HG02943 (cell line): ENCODE data around the gene KRT4.
"Not testable (repeated sequence)": the region's sequence is repeated elsewhere in the genome, so short reads cannot be mapped to it uniquely, and the experiment has no call there.

Experiments
- ATAC-seq: cut with Tn5 transposase; IDR thresholded peaks from one replicate; pipeline ENCODE4 v1.9.1; 2021; ENCODE audit warnings: mild to moderate bottlenecking, low read depth, moderate library complexity; ENCODE audit not compliant: unreplicated experiment

KRT4 gene

DNA sequence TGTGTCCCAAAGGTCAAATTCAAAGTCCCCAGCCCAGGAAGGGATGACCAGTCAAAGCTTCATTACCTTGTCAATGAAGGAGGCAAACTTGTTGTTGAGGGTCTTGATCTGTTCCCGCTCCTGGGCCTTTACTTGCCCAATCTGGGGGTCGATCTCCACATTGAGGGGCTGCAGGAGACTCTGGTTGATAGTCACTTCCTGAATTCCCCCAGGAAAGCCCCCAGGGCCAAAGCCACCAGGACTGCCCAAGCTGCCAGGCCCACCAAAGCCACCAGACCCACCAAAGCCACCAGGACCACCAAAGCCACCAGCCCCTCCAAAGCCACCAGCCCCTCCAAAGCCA lies 18.6 kb downstream of the KRT4 start:
- not testable (repeated sequence) for ATAC-seq

GRCh38 chr12:52794479-52795331 lies 19.2 kb downstream of the KRT4 start:
- no peak for ATAC-seq

DNA sequence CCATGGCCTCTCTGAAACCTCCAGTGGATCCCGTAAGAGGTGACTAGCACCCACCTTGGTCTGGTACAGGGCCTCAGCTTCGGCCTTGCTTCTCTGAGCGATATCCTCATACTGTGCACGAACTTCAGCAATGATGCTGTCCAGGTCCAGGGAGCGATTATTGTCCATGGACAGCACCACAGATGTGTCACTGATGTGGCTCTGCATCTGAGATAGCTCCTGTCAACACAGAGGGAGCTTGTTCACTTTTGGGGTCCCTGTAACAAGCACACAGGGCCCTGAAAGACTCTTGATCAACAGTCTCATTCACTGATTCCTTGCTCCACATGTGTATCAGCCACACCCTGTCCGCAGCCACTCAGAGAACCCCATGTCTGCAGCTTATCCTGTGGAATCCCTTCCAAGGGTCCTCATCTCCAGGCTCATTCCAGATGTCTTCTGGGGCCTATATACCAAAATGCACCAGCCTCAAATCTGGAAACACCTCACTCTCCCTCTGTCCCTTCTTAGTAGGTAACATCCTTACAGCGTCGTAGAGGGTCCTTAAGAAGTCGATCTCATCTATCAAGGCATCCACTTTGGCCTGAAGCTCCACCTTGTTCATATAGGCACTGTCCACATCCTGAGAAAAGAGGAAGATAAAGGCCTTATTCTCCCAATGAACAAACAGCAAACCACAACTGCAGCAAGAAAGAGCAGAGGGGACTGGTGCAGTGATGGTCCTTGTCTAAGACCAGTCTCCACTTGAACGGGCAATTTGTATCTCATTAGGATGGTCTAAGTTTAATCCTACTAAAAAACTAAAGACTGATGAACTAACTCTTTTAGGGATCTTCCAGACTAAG lies 21.5 kb downstream of the KRT4 start:
- ATAC-seq, result no peak

DNA sequence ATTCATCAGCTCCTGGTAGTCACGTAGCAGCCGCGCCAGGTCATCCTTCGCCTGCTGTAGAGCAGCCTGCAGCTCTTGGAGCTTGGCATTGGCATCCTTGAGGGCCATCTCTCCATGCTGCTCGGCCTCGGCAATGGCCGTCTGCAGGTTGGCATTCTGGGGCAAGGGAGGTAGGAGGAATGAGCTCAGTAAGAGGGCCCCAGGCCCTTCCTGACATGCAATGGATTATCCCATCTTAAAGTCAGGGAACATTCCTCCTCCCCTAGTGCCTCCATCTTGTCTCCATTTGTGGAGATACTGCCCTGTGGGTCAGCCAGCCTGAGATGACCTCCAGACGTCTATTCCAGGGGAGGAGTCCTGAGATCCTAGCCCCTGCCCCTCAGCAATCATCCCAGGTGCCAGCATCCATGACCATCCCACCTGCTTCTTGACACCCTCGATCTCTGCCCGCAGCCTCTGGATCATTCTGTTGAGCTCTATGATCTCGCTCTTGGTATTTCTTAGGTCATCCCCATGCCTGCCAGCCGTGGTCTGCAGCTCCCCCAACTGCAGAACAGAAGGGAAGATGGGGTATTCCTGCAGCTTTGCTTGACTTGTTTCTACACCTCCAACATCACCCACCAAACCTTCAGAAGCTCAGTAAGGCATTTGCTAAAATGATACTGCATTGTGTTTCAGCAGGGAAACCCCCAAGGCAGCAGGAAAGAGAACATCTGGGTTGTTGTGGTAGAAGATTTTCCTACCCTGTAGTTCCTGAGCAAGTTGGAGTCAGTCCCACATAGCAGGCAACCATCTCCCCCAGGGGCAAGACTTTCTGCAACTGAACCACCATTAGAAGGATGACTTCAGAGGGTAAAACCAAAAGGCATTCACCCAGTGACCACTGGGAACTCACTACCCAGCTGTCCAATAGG lies 22.4 kb downstream of the KRT4 start:
- no peak for ATAC-seq

DNA sequence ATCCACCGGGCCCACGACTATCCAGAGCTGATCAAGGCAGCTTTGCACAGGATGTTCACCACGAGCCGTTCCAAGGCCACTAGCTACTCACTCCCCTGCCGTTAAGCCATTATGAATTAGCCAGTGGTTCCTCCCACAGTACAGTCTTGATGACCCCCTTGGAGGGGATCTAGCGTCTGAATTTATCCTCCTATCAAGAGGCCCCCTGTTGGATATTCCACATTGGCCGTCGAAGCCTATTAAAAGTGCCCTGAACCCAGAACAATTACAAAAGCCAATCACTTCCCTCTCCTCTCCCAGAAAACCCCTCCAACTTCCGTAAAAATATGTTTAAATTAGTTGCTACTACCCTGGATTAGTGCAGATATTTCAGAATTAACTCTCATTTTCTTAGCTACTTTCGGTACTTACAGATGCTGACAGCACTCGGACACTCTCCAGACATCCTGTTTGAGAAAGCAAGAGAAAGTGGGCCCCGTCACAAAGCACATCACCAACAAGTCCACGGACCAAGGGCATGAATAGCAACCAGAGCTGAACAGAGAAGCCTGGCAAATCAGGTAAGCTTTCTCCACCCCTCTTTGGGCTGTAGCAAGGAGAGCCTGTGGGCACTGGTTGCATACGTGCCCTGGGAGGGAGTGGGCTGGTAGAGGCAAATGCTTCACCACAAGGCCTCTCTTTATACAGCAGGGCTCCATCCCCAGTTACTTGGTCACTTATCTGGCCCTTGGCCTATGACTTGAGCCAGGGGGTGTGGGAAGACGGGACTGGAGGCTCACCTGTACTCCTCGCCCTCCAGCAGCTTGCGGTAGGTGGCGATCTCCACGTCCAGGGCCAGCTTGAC lies 23.3 kb downstream of the KRT4 start:
- no peak for ATAC-seq

- ATAC-seq, result no peak
These were observed 24.1 kb downstream of the KRT4 start for GRCh38 chr12:52789637-52790426.

- no peak for ATAC-seq
These were observed 24.9 kb downstream of the KRT4 start for GRCh38 chr12:52788876-52789636.

DNA sequence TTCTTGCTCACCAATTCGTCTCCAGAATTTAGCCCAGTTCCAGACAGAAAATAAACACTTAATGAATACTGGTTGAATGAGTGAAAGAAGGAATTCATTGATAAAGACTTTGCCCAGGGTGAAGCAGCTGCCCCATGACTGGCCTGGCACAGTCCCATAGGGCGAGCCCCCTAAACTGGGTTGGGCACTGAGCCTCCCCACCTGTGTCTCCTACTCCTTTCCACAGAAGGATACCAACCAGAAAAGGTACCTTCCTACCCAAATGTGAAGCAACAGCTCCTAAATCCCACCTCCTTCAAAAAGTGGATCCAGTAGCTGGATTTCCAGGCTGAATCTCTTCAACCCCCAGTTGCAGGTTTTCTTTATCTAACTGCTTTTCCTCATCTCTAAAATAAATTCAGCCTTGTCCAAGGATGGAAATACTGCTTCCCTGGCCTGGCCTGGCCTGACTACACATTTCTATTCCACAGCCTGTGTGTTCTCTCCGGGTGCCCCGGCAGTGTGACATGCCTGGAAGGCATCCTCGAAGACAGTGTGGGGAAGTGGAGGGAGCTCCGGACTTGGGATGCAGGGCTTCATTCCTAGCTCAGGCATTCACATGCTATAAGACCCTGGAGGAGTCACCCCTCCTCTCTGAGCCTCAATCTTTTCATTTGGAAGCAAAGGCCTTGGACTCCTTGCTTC lies 25.6 kb downstream of the KRT4 start:
- ATAC-seq, result no peak

DNA sequence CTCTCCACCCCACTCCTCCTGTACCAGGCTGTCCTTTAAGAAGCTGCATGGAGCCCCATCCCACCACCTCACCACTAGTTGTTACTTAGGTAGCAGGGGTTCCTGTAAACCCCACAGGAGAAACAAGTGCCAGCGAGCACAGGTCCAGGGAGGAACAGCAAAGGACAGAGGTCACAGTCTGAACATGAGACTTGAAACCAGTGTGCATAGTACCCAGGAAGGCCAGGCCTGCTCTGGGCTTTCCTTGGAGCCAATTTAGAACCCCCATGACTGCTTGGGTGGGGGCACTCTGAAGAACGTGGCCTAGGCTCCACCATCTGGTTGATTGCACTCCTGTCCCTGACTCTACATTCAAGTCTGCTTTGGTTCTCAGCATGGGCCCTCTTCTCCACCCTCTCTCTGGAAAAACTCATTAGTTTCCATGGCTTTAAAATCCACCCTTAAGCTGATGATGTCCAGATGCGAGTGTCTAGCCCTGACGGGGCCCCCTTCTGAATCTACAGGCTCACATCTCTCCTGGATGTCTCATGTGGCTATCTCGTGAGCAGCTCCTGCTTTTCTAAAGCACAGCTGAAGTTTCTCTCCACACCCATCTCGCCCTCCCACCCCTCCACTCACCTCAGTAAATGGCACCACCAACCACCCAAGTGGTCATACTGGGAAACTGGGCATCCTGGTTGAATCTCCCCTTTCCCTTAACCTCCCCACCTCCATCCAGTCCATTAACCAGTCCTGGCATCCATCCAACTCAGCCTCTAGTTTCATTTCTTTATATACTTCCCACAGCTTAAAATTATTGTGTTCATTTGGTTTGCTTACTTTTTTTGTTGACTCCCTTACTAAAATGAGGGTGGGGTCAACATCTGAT lies 26.4 kb downstream of the KRT4 start:
- ATAC-seq, result no peak

- no peak for ATAC-seq
These were observed 29.0 kb downstream of the KRT4 start for GRCh38 chr12:52784909-52785308.

GRCh38 chr12:52783563-52784316 lies 30.2 kb downstream of the KRT4 start:
- no peak for ATAC-seq

GRCh38 chr12:52782502-52782901 lies 31.4 kb downstream of the KRT4 start:
- ATAC-seq, result no peak

- no peak for ATAC-seq
These were observed 32.4 kb downstream of the KRT4 start for GRCh38 chr12:52781399-52782082.

DNA sequence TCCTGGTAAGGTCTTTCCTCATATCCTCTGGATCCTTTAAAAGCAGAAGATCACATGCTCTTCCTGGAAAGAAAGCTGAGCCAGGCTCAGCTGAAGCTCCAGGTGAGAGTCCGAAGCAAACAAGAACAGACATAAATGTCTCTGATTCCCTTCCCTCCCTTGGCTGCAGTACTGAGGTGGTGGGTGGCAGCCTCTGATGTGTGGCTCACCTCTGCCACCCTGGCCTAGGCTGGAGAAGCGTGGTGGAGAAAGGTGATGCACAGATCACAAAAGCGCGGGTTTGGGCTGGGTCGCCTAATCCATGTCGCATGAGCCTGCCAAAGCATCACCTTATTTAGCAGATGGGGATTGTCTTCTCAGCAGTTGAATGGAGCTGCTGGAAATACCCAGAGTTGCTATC lies 34.0 kb downstream of the KRT4 start:
- no peak for ATAC-seq

DNA sequence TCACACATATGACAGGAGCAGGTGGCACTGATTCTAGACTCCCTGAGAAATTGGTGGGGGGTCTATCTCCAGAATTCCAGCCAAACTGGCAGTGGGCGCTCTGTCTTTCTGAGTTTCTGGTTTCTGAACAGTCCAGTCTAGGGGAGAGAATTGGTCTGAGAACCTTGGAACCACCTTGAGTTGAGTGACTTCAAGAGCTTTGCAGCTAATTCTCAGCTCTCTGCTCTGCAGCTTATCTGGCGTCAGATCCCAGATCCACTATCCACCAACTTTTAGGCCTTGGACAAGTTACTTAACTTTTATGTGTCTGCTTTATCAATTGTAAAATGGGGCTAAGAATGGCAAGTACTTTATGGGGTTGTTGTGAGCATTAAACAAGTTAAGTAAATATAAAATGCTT lies 35.1 kb downstream of the KRT4 start:
- no peak for ATAC-seq

- ATAC-seq, result no peak
These were observed 36.4 kb downstream of the KRT4 start for GRCh38 chr12:52777566-52777965.
